Neural cell (in vitro differentiated cells): Measurements from ENCODE around the gene PRIMA1.

ENCODE experiments used
- EP300 ChIP-seq: fragments of 450-650 bp; conservative IDR thresholded peaks from 2 replicates; pipeline ENCODE4 v1.6.1; 2014; ENCODE audit warnings: antibody characterized with exemption, mild to moderate bottlenecking, moderate library complexity; ENCODE audit not compliant: poor library complexity, severe bottlenecking
- EZH2 ChIP-seq: fragments of 200-600, 300-800 bp; shearing (Covaris generic), sonication (generic); IDR thresholded peaks from 2 replicates; pipeline ENCODE4 v1.6.1; 2014; ENCODE audit warnings: antibody characterized with exemption, low read length, borderline replicate concordance, mild to moderate bottlenecking; ENCODE audit not compliant: insufficient read depth, poor library complexity, severe bottlenecking
- MXI1 ChIP-seq: fragments of 450-650 bp; conservative IDR thresholded peaks from 2 replicates; pipeline ENCODE4 v1.6.1; 2014; ENCODE audit warnings: antibody characterized with exemption, mild to moderate bottlenecking; ENCODE audit not compliant: poor library complexity, severe bottlenecking
- POLR2AphosphoS5 ChIP-seq: IDR thresholded peaks from 2 replicates; pipeline ENCODE4 v1.6.1; 2012
- RAD21 ChIP-seq: fragments of 450-650 bp; conservative IDR thresholded peaks from 2 replicates; pipeline ENCODE4 v1.6.1; 2014; ENCODE audit warnings: antibody characterized with exemption, mild to moderate bottlenecking, moderate library complexity
- SMC3 ChIP-seq: fragments of 450-650 bp; conservative IDR thresholded peaks from 2 replicates; pipeline ENCODE4 v1.6.1; 2014; ENCODE audit warnings: antibody characterized with exemption, mild to moderate bottlenecking, moderate library complexity; ENCODE audit not compliant: poor library complexity
- TAF1 ChIP-seq: IDR thresholded peaks from 2 replicates; pipeline ENCODE4 v1.6.1; 2012; ENCODE audit warnings: low read depth
- TF ChIP-seq, protein P1 (sequence below): fragments of 450-650 bp; IDR thresholded peaks from 2 replicates; pipeline ENCODE4 v1.5.1; 2014; ENCODE audit warnings: antibody characterized with exemption, mild to moderate bottlenecking, moderate library complexity; ENCODE audit not compliant: poor library complexity, severe bottlenecking
- TF ChIP-seq, protein P2 (sequence below): IDR thresholded peaks from 2 replicates; pipeline ENCODE4 v1.6.1; 2012; ENCODE audit warnings: borderline replicate concordance

GRCh38 chr14:93735206-93735605 lies 53.1 kb downstream of the PRIMA1 start:
- no peak for TF ChIP-seq TAF1
- TF ChIP-seq, protein P1, sequence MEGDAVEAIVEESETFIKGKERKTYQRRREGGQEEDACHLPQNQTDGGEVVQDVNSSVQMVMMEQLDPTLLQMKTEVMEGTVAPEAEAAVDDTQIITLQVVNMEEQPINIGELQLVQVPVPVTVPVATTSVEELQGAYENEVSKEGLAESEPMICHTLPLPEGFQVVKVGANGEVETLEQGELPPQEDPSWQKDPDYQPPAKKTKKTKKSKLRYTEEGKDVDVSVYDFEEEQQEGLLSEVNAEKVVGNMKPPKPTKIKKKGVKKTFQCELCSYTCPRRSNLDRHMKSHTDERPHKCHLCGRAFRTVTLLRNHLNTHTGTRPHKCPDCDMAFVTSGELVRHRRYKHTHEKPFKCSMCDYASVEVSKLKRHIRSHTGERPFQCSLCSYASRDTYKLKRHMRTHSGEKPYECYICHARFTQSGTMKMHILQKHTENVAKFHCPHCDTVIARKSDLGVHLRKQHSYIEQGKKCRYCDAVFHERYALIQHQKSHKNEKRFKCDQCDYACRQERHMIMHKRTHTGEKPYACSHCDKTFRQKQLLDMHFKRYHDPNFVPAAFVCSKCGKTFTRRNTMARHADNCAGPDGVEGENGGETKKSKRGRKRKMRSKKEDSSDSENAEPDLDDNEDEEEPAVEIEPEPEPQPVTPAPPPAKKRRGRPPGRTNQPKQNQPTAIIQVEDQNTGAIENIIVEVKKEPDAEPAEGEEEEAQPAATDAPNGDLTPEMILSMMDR, result no peak
- TF ChIP-seq POLR2AphosphoS5, result no peak
- no peak for TF ChIP-seq EZH2
- TF ChIP-seq, protein P2, sequence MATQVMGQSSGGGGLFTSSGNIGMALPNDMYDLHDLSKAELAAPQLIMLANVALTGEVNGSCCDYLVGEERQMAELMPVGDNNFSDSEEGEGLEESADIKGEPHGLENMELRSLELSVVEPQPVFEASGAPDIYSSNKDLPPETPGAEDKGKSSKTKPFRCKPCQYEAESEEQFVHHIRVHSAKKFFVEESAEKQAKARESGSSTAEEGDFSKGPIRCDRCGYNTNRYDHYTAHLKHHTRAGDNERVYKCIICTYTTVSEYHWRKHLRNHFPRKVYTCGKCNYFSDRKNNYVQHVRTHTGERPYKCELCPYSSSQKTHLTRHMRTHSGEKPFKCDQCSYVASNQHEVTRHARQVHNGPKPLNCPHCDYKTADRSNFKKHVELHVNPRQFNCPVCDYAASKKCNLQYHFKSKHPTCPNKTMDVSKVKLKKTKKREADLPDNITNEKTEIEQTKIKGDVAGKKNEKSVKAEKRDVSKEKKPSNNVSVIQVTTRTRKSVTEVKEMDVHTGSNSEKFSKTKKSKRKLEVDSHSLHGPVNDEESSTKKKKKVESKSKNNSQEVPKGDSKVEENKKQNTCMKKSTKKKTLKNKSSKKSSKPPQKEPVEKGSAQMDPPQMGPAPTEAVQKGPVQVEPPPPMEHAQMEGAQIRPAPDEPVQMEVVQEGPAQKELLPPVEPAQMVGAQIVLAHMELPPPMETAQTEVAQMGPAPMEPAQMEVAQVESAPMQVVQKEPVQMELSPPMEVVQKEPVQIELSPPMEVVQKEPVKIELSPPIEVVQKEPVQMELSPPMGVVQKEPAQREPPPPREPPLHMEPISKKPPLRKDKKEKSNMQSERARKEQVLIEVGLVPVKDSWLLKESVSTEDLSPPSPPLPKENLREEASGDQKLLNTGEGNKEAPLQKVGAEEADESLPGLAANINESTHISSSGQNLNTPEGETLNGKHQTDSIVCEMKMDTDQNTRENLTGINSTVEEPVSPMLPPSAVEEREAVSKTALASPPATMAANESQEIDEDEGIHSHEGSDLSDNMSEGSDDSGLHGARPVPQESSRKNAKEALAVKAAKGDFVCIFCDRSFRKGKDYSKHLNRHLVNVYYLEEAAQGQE, result no peak
- no peak for TF ChIP-seq EP300
- no peak for TF ChIP-seq RAD21
- no peak for TF ChIP-seq MXI1
- no peak for TF ChIP-seq SMC3
